Measurements from ENCODE around the gene GOLGA8H. TPM values are rescaled to one million over a fixed set of nuclear protein-coding genes. Genes with fewer than 3 reads are reported as not detected.
"Not testable (repeated sequence)": the region's sequence is repeated elsewhere in the genome, so short reads cannot be mapped to it uniquely, and the experiment has no call there.

GOLGA8H gene
- total RNA-seq, 1 donor from 2014 or later, result 0.32 TPM

DNA sequence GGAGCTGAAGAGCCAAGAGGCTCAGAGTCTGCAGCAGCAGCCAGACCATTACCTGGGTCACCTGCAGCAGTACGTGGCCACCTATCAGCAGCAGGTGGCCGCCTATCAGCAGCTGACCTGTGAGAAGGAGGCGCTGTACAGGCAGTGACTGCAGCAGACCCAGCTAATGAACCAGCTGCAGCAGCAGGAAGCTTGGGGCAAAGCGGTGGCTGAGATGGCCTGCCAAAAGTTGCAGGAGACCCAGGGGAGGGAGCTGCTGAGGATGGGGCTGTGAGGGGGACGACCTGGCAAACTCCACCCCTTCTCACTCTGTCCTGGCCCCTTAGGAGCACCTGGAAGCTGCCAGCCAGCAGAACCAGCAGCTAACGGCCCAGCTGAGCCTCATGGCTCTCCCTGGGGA lies 8.4 kb downstream of the GOLGA8H start:
- H3K27ac Mint-ChIP-seq (ENCODE audit: unreplicated experiment); H3K36me3 Mint-ChIP-seq (ENCODE audit: low read depth, unreplicated experiment); FAIRE-seq: not testable (repeated sequence)

GRCh38 chr15:30621342-30621741 lies 17.5 kb downstream of the GOLGA8H start:
- H3K27ac Mint-ChIP-seq (ENCODE audit: unreplicated experiment); H3K4me3 ChIP-seq (ENCODE audit: insufficient read depth, low read depth, low read length); H3K79me2 ChIP-seq (ENCODE audit: insufficient read depth, low read length); DNase-seq (ENCODE audit: low read depth); H3K4me1 ChIP-seq (ENCODE audit: insufficient read depth, low read length); H2AFZ ChIP-seq (ENCODE audit: low read depth, low read length); H3K27ac ChIP-seq (ENCODE audit: low read depth, low read length); H3K27me3 ChIP-seq (ENCODE audit: insufficient read depth, low read length); H3K36me3 ChIP-seq (ENCODE audit: insufficient read depth, low read length); H3K4me3 Mint-ChIP-seq (ENCODE audit: unreplicated experiment); H4K20me1 ChIP-seq (ENCODE audit: insufficient read depth, low read length); H3K4me1 Mint-ChIP-seq (ENCODE audit: low read depth, unreplicated experiment); H3K9me3 Mint-ChIP-seq (ENCODE audit: unreplicated experiment); H3K27me3 Mint-ChIP-seq (ENCODE audit: low read depth, unreplicated experiment); H3K36me3 Mint-ChIP-seq (ENCODE audit: low read depth, unreplicated experiment); H3K9me3 ChIP-seq (ENCODE audit: insufficient read depth, low read depth, low read length); H3K4me2 ChIP-seq (ENCODE audit: low read length); FAIRE-seq; H3K9ac ChIP-seq (ENCODE audit: low read length): not testable (repeated sequence)

More for the DNA sequence above, 8.4 kb downstream of the GOLGA8H start:
- H3K9me3 Mint-ChIP-seq (ENCODE audit: unreplicated experiment); H4K20me1 ChIP-seq (ENCODE audit: insufficient read depth, low read length); H3K4me3 ChIP-seq (ENCODE audit: insufficient read depth, low read depth, low read length); H3K79me2 ChIP-seq (ENCODE audit: insufficient read depth, low read length); H3K27me3 ChIP-seq (ENCODE audit: insufficient read depth, low read length); H3K27me3 Mint-ChIP-seq (ENCODE audit: low read depth, unreplicated experiment); H3K9ac ChIP-seq (ENCODE audit: low read length); H3K4me1 Mint-ChIP-seq (ENCODE audit: low read depth, unreplicated experiment); H3K9me3 ChIP-seq (ENCODE audit: insufficient read depth, low read depth, low read length); H3K4me2 ChIP-seq (ENCODE audit: low read length); H3K4me1 ChIP-seq (ENCODE audit: insufficient read depth, low read length); H3K4me3 Mint-ChIP-seq (ENCODE audit: unreplicated experiment); DNase-seq (ENCODE audit: low read depth); H2AFZ ChIP-seq (ENCODE audit: low read depth, low read length); H3K27ac ChIP-seq (ENCODE audit: low read depth, low read length); H3K36me3 ChIP-seq (ENCODE audit: insufficient read depth, low read length): not testable (repeated sequence)

DNA sequence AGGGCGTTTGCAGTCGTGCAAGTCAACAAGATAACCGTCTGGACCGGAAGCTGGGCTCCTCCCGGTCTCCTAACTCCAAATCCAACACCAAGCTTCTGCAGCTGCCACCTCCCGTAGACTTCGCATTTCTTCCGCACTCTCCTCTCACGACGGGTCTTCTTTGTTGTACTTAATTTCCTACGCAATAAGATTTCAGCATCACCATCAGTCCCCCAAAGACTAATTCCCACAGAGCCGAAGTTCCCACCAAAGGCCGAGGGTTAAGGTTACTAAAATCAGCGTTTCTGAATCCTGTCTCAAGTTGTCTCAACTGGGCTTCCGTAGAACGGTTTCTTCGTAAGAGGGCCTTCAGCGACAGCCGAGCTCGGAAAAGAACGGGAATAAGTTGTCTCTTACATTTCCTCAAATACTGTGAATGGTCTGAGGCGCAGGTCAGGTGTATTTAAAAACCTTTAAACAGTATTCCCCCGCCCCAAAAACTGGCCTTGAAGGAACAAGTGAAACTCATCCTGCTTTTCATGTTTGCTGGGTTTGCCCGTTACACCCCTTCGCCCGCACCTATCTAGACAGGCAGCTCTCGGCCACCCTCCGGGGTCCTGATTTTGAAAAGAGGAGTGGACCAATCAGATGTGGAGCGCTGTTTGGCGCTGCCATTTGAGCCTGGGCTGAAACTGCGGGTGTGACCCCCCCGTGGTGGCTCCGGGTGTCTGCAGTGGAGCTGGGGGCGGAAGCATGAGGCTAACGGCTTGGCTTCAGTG lies 21.8 kb downstream of the GOLGA8H start, which contains the start of gene ARHGAP11B:
ARHGAP11B (plus strand) TSS at position 693 of the 758 bp plus-strand sequence.
- Histone ChIP-seq H3K4me3 (ENCODE audit: insufficient read depth, low read depth, low read length) (peak within 1 kb of the TSS; percentile 78), H3K79me2 (ENCODE audit: insufficient read depth, low read length) (peaks cover 44% of the 10 kb centered on the region), H2AFZ (ENCODE audit: low read depth, low read length) (peak within 1 kb of the TSS; percentile 70), H3K9ac (ENCODE audit: low read length) (peak within 1 kb of the TSS; percentile 85), H3K4me2 (ENCODE audit: low read length) (peak within 1 kb of the TSS; percentile 85), H3K27ac (ENCODE audit: low read depth, low read length) (peak within 1 kb of the TSS; percentile 89)
- peak; percentile 55 for FAIRE-seq
- H3K9me3 Mint-ChIP-seq (ENCODE audit: unreplicated experiment); H3K27me3 ChIP-seq (ENCODE audit: insufficient read depth, low read length); H3K36me3 Mint-ChIP-seq (ENCODE audit: low read depth, unreplicated experiment); H3K4me1 Mint-ChIP-seq (ENCODE audit: low read depth, unreplicated experiment); H3K4me1 ChIP-seq (ENCODE audit: insufficient read depth, low read length); H3K27me3 Mint-ChIP-seq (ENCODE audit: low read depth, unreplicated experiment); H3K36me3 ChIP-seq (ENCODE audit: insufficient read depth, low read length); H3K9me3 ChIP-seq (ENCODE audit: insufficient read depth, low read depth, low read length); H4K20me1 ChIP-seq (ENCODE audit: insufficient read depth, low read length): not testable (repeated sequence)
- Mint-ChIP-seq H3K27ac (ENCODE audit: unreplicated experiment) (peak within 1 kb of the TSS; percentile 92), H3K4me3 (ENCODE audit: unreplicated experiment) (peak within 1 kb of the TSS; percentile 99)
- DNase-seq (ENCODE audit: low read depth), result peak; percentile 97

- H3K27me3 Mint-ChIP-seq (ENCODE audit: low read depth, unreplicated experiment); H3K36me3 ChIP-seq (ENCODE audit: insufficient read depth, low read length); DNase-seq (ENCODE audit: low read depth); H3K27me3 ChIP-seq (ENCODE audit: insufficient read depth, low read length); H3K9me3 ChIP-seq (ENCODE audit: insufficient read depth, low read depth, low read length); H4K20me1 ChIP-seq (ENCODE audit: insufficient read depth, low read length); H3K4me1 ChIP-seq (ENCODE audit: insufficient read depth, low read length); H3K36me3 Mint-ChIP-seq (ENCODE audit: low read depth, unreplicated experiment); H3K9me3 Mint-ChIP-seq (ENCODE audit: unreplicated experiment); H3K4me1 Mint-ChIP-seq (ENCODE audit: low read depth, unreplicated experiment); FAIRE-seq: not testable (repeated sequence)
- peak overlapping the region; percentile 37 for H3K27ac ChIP-seq (ENCODE audit: low read depth, low read length)
- peak overlapping the region; percentile 38 for H2AFZ ChIP-seq (ENCODE audit: low read depth, low read length)
- H3K4me3 Mint-ChIP-seq (ENCODE audit: unreplicated experiment), result peak overlapping the region; percentile 99
- H3K4me2 ChIP-seq (ENCODE audit: low read length), result peak overlapping the region; percentile 85
- H3K27ac Mint-ChIP-seq (ENCODE audit: unreplicated experiment), result peak overlapping the region; percentile 92
- peak overlapping the region; percentile 78 for H3K4me3 ChIP-seq (ENCODE audit: insufficient read depth, low read depth, low read length)
- peaks cover 46% of the 10 kb centered on the region for H3K79me2 ChIP-seq (ENCODE audit: insufficient read depth, low read length)
- H3K9ac ChIP-seq (ENCODE audit: low read length), result peak overlapping the region; percentile 85
Observed at GRCh38 chr15:30626194-30626565, 22.4 kb downstream of the GOLGA8H start.

DNA sequence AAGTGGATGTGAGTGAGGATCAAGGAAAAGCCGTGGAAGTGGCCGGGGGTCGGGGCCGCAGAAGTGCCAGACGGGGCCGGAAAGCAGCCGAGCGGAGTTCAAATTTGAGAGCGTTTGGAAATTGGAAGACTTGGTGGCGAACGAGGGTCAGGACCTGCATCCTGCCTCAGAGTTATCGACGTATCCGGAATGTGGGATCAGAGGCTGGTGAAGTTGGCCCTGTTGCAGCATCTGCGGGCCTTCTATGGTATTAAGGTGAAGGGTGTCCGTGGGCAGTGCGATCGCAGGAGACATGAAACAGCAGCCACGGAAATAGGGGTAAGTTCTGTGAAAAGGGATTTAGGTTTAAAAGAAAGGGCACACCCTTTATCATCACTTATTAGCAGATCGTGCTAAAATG lies 22.8 kb downstream of the GOLGA8H start:
- Histone ChIP-seq H2AFZ (ENCODE audit: low read depth, low read length) (peak overlapping the region; percentile 47), H3K4me2 (ENCODE audit: low read length) (peak overlapping the region; percentile 85), H3K27ac (ENCODE audit: low read depth, low read length) (peak overlapping the region; percentile 37), H3K4me3 (ENCODE audit: insufficient read depth, low read depth, low read length) (peak overlapping the region; percentile 78), H3K79me2 (ENCODE audit: insufficient read depth, low read length) (peaks cover 46% of the 10 kb centered on the region), H3K9ac (ENCODE audit: low read length) (peak overlapping the region; percentile 85)
- H3K9me3 Mint-ChIP-seq (ENCODE audit: unreplicated experiment); H3K4me1 Mint-ChIP-seq (ENCODE audit: low read depth, unreplicated experiment); H3K36me3 Mint-ChIP-seq (ENCODE audit: low read depth, unreplicated experiment); H3K27me3 Mint-ChIP-seq (ENCODE audit: low read depth, unreplicated experiment); H3K4me1 ChIP-seq (ENCODE audit: insufficient read depth, low read length); H3K27me3 ChIP-seq (ENCODE audit: insufficient read depth, low read length); H4K20me1 ChIP-seq (ENCODE audit: insufficient read depth, low read length); DNase-seq (ENCODE audit: low read depth); H3K36me3 ChIP-seq (ENCODE audit: insufficient read depth, low read length); H3K9me3 ChIP-seq (ENCODE audit: insufficient read depth, low read depth, low read length); FAIRE-seq: not testable (repeated sequence)
- H3K27ac Mint-ChIP-seq (ENCODE audit: unreplicated experiment), result peak overlapping the region; percentile 19
- peak overlapping the region; percentile 99 for H3K4me3 Mint-ChIP-seq (ENCODE audit: unreplicated experiment)
